ENCODE data around the gene COL3A1.

Gene COL3A1

GRCh38 chr2:189022492-189022891, 48.3 kb downstream of the COL3A1 start:
- DNase-seq: no peak
- intact Hi-C loops (cut with DNase I; ENCODE audit: low total_unique reads): no loop called here
- TF ChIP-seq CTCF (IDR thresholded peaks at IDR 0.05): no peak
- H3K4me3 ChIP-seq: no peak overlapping the region
- no peaks in the 10 kb centered on the region for H3K9me3 ChIP-seq
- no peaks in the 10 kb centered on the region for H3K36me3 ChIP-seq
- H3K4me1 ChIP-seq: peaks cover 0 to 49% (median 8%) of the 10 kb centered on the region in 4 donors
- peak overlapping the region; percentile 31 to 41 for H3K27ac ChIP-seq
- no peaks in the 10 kb centered on the region for H3K27me3 ChIP-seq

GRCh38 chr2:189024901-189025618, 50.9 kb downstream of the COL3A1 start:
- no peak for TF ChIP-seq CTCF (IDR thresholded peaks at IDR 0.05)
- Histone ChIP-seq H3K27ac (peak overlapping the region; percentile 29 to 32), H3K36me3 (peaks cover 0 to under 1% (median 0%) of the 10 kb centered on the region in 3 donors), H3K4me3 (no peak overlapping the region), H3K27me3 (no peaks in the 10 kb centered on the region), H3K9me3 (no peaks in the 10 kb centered on the region), H3K4me1 (peaks cover 0 to 23% (median 6%) of the 10 kb centered on the region in 4 donors)
- intact Hi-C loops (cut with DNase I; ENCODE audit: low total_unique reads): no loop called here
- no peak for DNase-seq

GRCh38 chr2:189037518-189037917, 63.3 kb downstream of the COL3A1 start:
- no peak for DNase-seq
- H3K9me3 ChIP-seq: no peaks in the 10 kb centered on the region
- peaks cover 0 to 7% (median 0%) of the 10 kb centered on the region in 4 donors for H3K4me1 ChIP-seq
- no peak for TF ChIP-seq CTCF (IDR thresholded peaks at IDR 0.05)
- no peak overlapping the region for H3K27ac ChIP-seq
- H3K36me3 ChIP-seq: peaks cover 55 to 68% (median 64%) of the 10 kb centered on the region in 3 donors
- no peak overlapping the region for H3K4me3 ChIP-seq
- intact Hi-C loops (cut with DNase I; ENCODE audit: low total_unique reads): loop anchor here (2.0 kb wide), 1 partner anchor 23 kb away; no protein-coding TSS in a partner anchor
- H3K27me3 ChIP-seq: no peaks in the 10 kb centered on the region

GRCh38 chr2:189045836-189046235, 71.7 kb downstream of the COL3A1 start:
- TF ChIP-seq CTCF (IDR thresholded peaks at IDR 0.05): no peak
- H3K4me1 ChIP-seq: no peaks in the 10 kb centered on the region
- no peak overlapping the region for H3K27ac ChIP-seq
- H3K4me3 ChIP-seq: no peak overlapping the region
- peaks cover 57 to 69% (median 59%) of the 10 kb centered on the region in 3 donors for H3K36me3 ChIP-seq
- intact Hi-C loops (cut with DNase I; ENCODE audit: low total_unique reads): no loop called here
- no peaks in the 10 kb centered on the region for H3K27me3 ChIP-seq
- DNase-seq: no peak
- no peaks in the 10 kb centered on the region for H3K9me3 ChIP-seq

- no peak overlapping the region for H3K4me3 ChIP-seq
- H3K27me3 ChIP-seq: no peaks in the 10 kb centered on the region
- peaks cover 55 to 68% (median 59%) of the 10 kb centered on the region in 3 donors for H3K36me3 ChIP-seq
- TF ChIP-seq CTCF (IDR thresholded peaks at IDR 0.05): no peak
- H3K4me1 ChIP-seq: no peaks in the 10 kb centered on the region
- no peak overlapping the region for H3K27ac ChIP-seq
- DNase-seq: no peak
- H3K9me3 ChIP-seq: no peaks in the 10 kb centered on the region
- intact Hi-C loops (cut with DNase I; ENCODE audit: low total_unique reads): no loop called here
Observed at GRCh38 chr2:189046320-189046719, 72.1 kb downstream of the COL3A1 start.

All from tibial artery (tissue), 4 donors.